GM21515 (cell line): Measurements from ENCODE around the gene AURKB.
"Not testable (repeated sequence)": the region's sequence is repeated elsewhere in the genome, so short reads cannot be mapped to it uniquely, and the experiment has no call there.

Experiments used
- ATAC-seq: cut with Tn5 transposase; IDR thresholded peaks from one replicate; pipeline ENCODE4 v1.9.1; 2021; ENCODE audit not compliant: unreplicated experiment

The AURKB gene

DNA sequence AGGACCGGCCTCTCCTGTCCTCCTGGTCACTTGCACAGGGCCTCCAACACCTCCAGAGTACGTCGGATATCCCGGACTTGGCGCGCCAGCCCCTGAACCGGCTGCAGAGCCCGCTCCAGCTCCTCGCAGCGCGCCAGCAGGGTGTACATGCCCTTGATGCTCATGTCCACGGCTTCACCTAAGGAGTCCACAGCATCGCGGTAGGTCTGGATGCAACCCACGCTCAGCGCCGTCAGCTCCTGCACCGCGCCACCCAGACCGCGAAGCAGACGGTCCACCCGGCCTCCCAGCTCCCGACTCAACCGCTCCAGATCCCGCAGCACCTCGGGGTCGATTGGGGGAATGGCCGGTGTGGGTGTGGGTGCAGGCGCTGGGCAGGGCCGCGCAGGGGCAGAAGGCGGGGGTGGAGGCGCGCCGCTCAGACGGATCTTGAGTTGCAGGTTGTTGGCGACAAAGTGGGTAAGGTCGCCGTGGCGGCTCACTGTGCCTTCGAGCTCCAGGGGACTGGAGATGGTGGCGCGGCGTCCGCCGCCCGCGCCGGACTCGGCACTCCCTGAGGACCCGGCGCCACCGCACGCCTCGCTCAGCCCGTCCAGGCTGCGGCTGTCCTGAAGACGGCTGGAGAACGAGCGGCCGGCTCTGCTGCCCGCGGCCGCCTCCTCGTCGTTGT lies 21.2 kb downstream of the AURKB start:
- no peak for ATAC-seq

DNA sequence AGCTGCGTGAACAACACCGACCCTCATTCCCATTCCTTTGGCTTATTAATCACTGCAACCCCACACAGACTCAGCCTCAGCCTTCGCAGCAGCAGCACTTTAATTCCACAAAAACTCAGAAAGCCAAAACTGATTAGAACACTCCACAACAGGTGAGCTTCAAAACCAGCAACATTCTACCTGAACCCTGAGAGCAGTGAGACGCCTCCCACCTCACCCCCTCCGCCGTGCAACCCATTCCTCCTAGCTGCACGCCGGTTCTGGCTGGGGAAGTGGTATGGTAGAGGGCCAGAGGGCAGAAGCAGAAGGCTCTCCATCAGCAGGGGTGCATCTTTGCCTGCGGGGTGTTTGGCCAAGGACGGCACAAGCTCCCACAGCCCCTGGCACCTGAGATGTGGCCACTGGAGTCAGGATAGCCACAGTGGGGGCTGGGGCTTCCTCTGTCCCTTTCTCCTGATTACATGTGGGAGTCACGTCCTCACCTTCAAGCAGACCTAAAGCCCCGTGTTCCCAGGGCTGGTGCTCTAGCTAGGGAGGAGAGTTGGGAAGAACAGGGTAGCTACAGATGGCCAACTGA lies 22.0 kb downstream of the AURKB start:
- ATAC-seq, result no peak

GRCh38 chr17:8187517-8188262 lies 22.7 kb downstream of the AURKB start:
- peak; percentile 16 for ATAC-seq

DNA sequence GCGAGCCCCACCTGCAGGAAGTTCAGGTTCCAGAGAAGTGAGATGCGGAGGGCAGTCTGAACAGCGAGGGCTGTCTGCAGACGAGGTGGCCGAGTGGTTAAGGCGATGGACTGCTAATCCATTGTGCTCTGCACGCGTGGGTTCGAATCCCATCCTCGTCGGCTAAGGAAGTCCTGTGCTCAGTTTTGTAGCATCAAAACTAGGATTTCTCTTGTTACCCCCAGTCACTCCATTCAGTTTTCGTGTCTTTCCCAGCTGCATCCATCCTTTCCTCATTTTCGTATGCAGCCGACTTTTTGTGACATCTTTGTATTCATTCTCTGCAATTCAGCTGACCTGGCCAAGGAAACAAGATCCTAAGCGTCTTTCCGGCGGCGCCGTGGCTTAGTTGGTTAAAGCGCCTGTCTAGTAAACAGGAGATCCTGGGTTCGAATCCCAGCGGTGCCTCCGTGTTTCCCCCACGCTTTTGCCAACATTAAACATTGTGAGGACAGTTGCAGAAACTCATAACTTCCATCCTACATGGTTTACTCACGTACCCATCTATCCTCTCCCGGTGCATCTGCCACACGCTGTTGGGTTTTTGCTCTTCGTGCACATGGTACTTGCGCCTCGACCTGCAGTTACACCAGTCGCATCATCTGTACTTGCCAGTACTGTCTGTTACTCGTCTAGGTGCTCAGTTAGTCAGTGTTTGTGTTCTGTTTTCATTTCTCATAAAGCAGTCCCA lies 23.4 kb downstream of the AURKB start:
- ATAC-seq, result peak; percentile 25

GRCh38 chr17:8186446-8186786 lies 24.0 kb downstream of the AURKB start:
- peak; percentile 1 for ATAC-seq

GRCh38 chr17:8185582-8186445 lies 24.6 kb downstream of the AURKB start:
- ATAC-seq, result peak; percentile 17

DNA sequence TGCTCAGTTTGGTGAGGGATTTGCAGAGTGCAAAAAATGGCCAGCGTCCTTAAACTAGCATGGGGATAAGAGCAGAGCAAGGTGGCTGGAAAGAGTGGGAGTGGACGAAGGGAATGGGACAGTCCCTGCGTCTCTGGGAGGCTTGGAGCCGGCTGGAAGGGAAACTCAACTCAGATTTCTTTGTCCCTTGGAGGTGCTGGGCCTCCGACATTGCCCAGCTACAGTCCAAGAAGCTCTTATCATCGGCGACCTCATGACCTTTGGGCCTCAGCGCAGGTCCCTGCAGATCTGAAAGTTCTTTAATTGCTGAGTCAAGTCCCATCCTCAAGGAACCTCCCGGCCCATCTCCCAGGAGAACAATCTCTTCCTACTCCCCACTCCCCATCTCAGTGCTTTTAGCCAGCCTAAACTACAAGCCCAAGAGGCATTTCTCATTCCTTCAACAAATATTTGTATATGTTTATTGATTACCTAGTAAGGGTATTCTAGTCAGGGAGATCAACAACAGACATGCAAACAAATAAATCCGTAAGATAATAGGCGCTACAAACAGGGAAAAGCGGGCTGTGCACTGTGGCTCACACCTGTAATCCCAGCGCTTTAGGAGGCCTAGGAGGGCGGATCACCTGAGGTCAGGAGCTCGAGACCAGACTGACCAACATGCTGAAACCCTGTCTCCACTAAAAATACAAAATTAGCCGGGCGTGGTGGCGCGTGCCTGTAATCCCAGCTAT lies 33.2 kb downstream of the AURKB start:
- no peak for ATAC-seq

DNA sequence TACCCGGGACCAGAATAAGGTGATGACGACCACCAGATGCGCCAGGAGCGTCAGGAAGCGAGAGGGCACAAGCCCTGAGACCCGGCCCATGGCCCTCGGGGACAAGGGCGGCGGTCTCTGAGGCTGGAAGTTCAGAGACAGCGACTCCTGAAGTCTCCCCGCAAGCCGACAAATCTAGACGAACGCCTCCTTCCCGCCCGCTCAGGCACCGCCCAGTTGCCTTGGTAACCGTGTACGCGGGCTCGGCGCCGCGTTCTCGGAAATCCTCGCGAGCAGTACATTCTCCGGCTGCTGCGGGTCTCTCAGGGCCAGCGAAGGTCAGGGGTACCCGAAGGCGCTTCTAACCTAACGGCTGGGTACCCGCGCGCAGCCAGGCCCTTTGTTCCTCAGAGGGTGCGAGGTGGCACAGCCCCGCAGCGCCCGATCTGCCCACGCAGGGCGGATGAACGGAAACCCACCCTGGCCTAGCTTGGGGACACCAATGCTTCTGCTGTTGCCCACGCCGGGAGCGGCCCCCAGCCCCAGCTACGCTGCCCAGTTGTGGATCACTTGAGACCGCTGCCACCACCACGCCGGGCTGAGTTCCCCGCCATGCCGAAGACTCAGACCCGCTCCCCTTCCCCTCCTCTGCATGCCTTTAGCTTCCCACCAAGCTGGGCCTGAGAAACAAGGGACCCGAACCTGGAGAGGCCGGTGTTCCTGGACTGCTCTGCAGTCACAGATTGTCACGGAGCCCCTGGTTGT lies 34.0 kb downstream of the AURKB start, which contains the start of gene TMEM107:
Gene TMEM107 (minus strand): TSS at position 184 of the 744 bp plus-strand sequence. CDS start 94 bp downstream, at position 90.
- ATAC-seq, result peak; percentile 51

- ATAC-seq, result peak; percentile 1
Measured at GRCh38 chr17:8175795-8176196, 34.6 kb downstream of the AURKB start.

DNA sequence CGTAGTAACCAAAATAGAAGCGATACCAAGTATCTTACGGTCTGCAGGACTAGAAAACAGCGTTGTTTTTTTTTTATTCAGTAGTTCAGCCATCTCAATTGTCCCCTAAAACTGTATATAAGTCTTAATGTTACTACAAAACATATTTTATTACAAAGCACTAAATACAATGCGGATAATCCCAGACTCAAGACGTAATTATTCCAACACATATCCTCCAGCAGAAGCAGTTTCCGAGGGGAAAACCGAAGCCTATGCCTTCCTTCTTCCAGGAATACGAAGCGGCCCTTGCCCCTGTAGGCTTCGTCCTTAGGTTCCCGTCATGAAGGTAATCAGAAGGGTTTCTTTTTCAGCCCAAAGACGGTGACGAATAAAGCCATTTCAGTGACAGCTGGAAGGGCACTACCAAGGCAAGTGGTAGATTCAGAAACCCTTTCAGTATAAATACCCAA lies 36.5 kb downstream of the AURKB start:
- ATAC-seq, result no peak

- peak; percentile 66 for ATAC-seq
Measured at GRCh38 chr17:8173056-8173870, 37.1 kb downstream of the AURKB start.

DNA sequence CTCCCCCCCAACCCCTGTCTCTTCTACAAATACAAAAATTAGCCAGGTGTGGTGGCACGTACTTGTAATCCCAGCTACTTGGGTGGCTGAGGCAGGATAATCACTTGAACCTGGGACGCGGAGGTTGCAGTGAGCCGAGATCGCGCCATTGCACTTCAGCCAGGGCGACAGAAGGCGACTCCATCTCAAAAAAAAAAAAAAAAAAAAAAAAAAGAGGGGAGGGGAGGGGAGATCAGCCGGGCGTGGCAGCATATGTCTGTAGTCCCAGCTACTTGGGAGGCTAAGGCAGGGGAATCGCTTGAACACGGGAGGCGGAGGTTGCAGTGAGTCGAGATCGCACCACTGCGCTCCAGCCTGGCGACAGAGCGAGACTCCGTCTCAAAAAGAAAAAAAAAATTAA lies 40.2 kb downstream of the AURKB start:
- not testable (repeated sequence) for ATAC-seq

DNA sequence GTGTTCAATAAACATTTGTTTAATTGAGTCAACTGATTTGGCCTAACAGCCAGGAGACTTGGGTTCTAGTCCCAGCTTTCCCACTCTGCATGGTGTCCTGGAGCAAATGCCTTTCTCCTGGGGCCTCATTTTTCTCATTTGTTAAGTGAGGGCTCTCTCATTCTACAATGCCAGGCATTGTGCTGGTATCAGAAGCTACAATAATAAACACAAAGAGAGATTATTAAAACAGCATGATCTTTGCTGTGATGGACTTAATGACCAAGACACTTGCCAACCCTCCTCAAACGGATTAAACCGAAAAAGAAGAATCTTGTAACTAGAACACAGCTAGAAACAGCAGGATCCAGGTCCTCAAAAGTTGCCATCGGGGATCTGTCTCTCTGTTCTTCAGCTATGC lies 42.8 kb downstream of the AURKB start:
- no peak for ATAC-seq

GRCh38 chr17:8166731-8167130 lies 43.6 kb downstream of the AURKB start:
- no peak for ATAC-seq

- ATAC-seq, result no peak
Measured at GRCh38 chr17:8164815-8165131, 45.6 kb downstream of the AURKB start.

- ATAC-seq, result no peak
Measured at GRCh38 chr17:8163978-8164814, 46.2 kb downstream of the AURKB start.
